ENCODE results near the gene CEP85L.

CEP85L gene

DNA sequence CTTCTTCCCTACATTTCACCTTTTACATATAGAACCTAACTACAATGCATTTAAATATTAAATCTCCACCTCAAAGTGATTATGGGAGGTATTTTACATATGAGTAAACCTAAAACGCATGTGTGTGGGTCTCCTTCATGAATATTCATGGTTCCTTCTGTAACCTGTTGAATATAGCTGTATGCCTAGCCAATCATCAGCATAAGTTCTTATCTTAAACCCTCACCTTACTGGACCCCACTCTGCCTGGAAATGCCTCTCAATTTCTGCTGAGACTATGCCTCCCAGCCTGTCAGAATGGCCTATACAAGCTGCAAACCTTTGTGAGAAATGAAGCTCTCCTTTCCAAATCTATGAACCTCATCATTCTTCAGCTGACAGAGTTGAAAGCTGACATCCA lies 21.3 kb downstream of the CEP85L start:
- TF ChIP-seq CTCF (IDR thresholded peaks at IDR 0.05; ENCODE audit: low read depth, low read length, missing control alignments) = no peak
- in situ Hi-C loops (cut with HindIII; ENCODE audit: low sequenced_read_pairs) = no loop called here

DNA sequence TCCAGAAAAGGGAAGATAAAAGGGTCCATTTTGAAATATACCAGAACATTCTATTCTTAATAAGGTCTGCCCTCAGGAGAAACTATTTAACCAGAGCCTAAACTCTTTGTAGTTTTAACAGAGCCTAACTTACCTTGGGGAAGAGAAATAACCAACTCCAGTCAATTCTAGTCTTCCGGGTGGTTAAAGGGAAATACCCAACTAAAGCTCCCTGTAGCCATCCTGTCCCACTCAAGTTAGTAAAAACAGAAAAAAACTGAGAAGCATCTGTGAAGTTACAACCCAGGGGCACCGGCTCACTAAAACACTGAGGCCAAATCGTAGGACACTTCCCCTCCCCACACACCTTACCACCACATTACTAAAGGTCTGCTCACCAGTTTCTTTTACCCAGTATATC lies 23.7 kb downstream of the CEP85L start:
- H3K4me3 ChIP-seq (ENCODE audit: low read depth, low read length) = no peak overlapping the region
- DNase-seq (ENCODE audit: low read depth) = no peak
- no peak for TF ChIP-seq CTCF (IDR thresholded peaks at IDR 0.05; ENCODE audit: low read depth, low read length, missing control alignments)
- in situ Hi-C loops (cut with HindIII; ENCODE audit: low sequenced_read_pairs) = no loop called here

More for the DNA sequence above, 21.3 kb downstream of the CEP85L start:
- no peak for DNase-seq (ENCODE audit: low read depth)
- no peak overlapping the region for H3K4me3 ChIP-seq (ENCODE audit: low read depth, low read length)

- no peak for TF ChIP-seq CTCF (IDR thresholded peaks at IDR 0.05; ENCODE audit: low read depth, low read length, missing control alignments)
- in situ Hi-C loops (cut with HindIII; ENCODE audit: low sequenced_read_pairs) = no loop called here
- no peak overlapping the region for H3K4me3 ChIP-seq (ENCODE audit: low read depth, low read length)
- DNase-seq (ENCODE audit: low read depth) = no peak
Measured at GRCh38 chr6:118625833-118626232, 25.6 kb downstream of the CEP85L start.

DNA sequence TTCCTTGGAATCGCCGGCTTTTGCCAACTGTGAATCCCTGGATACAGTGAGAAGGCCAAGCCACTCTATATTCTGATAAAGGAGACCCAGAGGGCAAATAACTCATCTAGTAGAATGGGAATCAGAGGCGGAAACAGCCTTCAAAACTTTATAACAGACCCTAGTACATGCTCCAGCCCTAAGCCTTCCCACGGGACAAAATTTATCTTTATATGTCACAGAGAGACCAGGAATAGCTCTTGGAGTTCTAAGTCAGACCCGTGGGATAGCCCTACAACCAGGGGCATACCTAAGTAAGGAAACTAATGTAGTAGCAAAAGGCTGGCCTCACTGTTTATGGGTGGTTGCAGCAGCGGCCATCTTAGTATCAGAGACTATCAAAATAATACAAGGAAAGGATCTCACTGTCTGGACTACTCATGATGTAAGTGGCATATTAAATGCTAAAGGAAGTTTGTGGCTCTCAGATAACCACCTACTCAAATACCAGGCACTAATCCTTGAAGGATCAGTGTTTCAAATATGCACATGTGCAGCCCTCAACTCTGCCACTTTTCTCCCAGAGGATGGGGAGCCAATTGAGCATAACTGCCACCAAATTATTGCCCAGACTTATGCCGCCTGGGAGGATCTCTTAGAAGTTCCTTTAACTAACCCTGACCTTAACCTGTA lies 29.5 kb downstream of the CEP85L start:
- DNase-seq (ENCODE audit: low read depth) = no peak
- no peak overlapping the region for H3K4me3 ChIP-seq (ENCODE audit: low read depth, low read length)
- in situ Hi-C loops (cut with HindIII; ENCODE audit: low sequenced_read_pairs) = no loop called here
- no peak for TF ChIP-seq CTCF (IDR thresholded peaks at IDR 0.05; ENCODE audit: low read depth, low read length, missing control alignments)

DNA sequence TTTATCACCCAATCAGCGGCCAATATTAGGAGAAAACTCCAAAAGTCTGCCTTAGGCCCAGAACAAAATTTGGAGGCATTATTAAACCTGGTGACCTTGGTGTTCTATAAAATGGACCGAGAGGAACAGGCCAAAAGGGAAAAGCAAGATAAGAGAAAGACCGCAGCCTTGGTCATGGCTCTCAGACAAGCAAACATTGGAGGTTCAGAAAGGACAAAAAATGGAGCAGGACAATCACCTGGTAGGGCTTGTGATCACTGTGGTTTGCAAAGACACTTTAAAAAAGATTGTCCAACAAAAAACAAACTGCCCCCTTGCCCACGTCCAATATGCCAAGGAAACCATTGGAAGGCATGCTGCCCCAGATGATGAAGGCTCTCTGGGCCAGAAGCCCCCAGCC lies 31.2 kb downstream of the CEP85L start:
- in situ Hi-C loops (cut with HindIII; ENCODE audit: low sequenced_read_pairs) = no loop called here
- no peak for DNase-seq (ENCODE audit: low read depth)
- no peak overlapping the region for H3K4me3 ChIP-seq (ENCODE audit: low read depth, low read length)
- TF ChIP-seq CTCF (IDR thresholded peaks at IDR 0.05; ENCODE audit: low read depth, low read length, missing control alignments) = no peak

DNA sequence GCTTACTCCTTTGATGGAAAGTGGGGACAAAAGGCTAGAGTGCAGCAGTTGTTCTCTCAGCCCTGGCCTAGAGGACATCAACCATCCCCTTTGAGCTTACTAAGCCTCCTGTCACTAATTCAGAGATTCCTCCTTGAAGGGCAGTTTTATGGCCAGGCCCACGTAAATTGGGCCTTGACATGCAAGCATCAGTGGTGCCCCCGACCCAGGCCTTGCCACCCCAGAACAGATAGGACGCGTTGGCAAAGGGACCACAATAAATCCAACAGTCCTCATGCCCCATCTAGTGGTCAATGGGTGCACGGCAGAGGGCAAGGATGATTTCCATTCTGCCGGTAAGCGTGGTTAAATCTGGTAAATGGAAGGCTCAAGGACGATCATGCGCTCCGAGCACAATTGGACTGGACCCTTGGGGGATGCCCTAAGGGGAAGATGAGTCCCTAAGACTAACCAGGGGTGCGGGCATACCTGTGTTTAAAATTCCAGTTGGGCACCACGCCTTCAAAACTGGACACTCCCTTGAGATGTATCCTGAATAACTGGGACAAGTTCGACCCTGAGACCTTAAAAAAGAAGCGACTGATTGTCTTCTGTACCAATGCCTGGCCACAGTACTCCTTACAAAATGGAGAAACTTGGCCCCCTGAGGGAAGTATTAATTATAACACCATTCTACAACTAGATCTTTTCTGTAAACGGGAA lies 32.6 kb downstream of the CEP85L start:
- DNase-seq (ENCODE audit: low read depth) = peak; percentile 1

More for the DNA sequence above, 32.6 kb downstream of the CEP85L start:
- in situ Hi-C loops (cut with HindIII; ENCODE audit: low sequenced_read_pairs) = no loop called here
- peak; percentile 89 for TF ChIP-seq CTCF (IDR thresholded peaks at IDR 0.05; ENCODE audit: low read depth, low read length, missing control alignments)
- H3K4me3 ChIP-seq (ENCODE audit: low read depth, low read length) = no peak overlapping the region

All from astrocyte of the cerebellum (primary cell).